Karpas-422 (cell line): Measurements from ENCODE around the gene PXN. TPM values are rescaled to one million over a fixed set of nuclear protein-coding genes. Genes with fewer than 3 reads are reported as not detected.

ENCODE experiments used
- DNase-seq: peaks from one replicate; pipeline ENCODE4 v3.0.0-alpha.2; 2015
- H2AFZ ChIP-seq: fragments of 200-600 bp; sonication (generic); 2 replicates; pipeline ENCODE4 v1.6.1; 2014; ENCODE audit warnings: antibody characterized with exemption, low read length, mixed read lengths
- H3K27ac ChIP-seq: fragments of 200-600 bp; sonication (generic); 2 replicates; pipeline ENCODE4 v1.5.1; 2014; ENCODE audit warnings: mild to moderate bottlenecking, low read length, moderate library complexity
- H3K27me3 ChIP-seq: fragments of 200-600 bp; sonication (generic); 2 replicates; pipeline ENCODE4 v1.6.1; 2014; ENCODE audit warnings: low read length, mixed read lengths
- H3K36me3 ChIP-seq: fragments of 200-600 bp; sonication (generic); 2 replicates; pipeline ENCODE4 v1.6.1; 2014; ENCODE audit warnings: low read length, mixed read lengths; ENCODE audit not compliant: insufficient read depth
- H3K4me1 ChIP-seq: fragments of 200-600 bp; sonication (generic); 2 replicates; pipeline ENCODE4 v1.6.1; 2014; ENCODE audit warnings: mild to moderate bottlenecking, low read length, mixed read lengths
- H3K4me2 ChIP-seq: fragments of 200-600 bp; sonication (generic); 2 replicates; pipeline ENCODE4 v1.6.1; 2014; ENCODE audit warnings: low read length, low read depth, mild to moderate bottlenecking; ENCODE audit not compliant: poor library complexity, severe bottlenecking
- H3K4me3 ChIP-seq: fragments of 200-600 bp; sonication (generic); 2 replicates; pipeline ENCODE4 v1.5.1; 2014; ENCODE audit warnings: mild to moderate bottlenecking, antibody characterized with exemption, low read length, mixed read lengths
- H3K79me2 ChIP-seq: fragments of 200-600 bp; sonication (generic); 2 replicates; pipeline ENCODE4 v1.6.1; 2014; ENCODE audit warnings: mild to moderate bottlenecking, low read length, mixed read lengths
- H3K9ac ChIP-seq: fragments of 200-600 bp; sonication (generic); 2 replicates; pipeline ENCODE4 v1.6.0; 2014; ENCODE audit warnings: low read length
- H3K9me2 ChIP-seq: fragments of 200-600 bp; sonication (generic), shearing (Covaris generic); replicated peaks from 2 replicates; pipeline ENCODE4 v1.6.0; 2014; ENCODE audit warnings: mild to moderate bottlenecking, low read length, moderate library complexity; ENCODE audit not compliant: insufficient read depth
- H3K9me3 ChIP-seq: fragments of 300-700, 200-600 bp; sonication (generic); 2 replicates; pipeline ENCODE4 v1.6.1; 2014; ENCODE audit warnings: low read length, mixed read lengths
- H4K20me1 ChIP-seq: fragments of 200-600 bp; sonication (generic); 2 replicates; pipeline ENCODE4 v1.6.1; 2014; ENCODE audit warnings: mild to moderate bottlenecking, antibody characterized with exemption, low read length, low read depth; ENCODE audit not compliant: insufficient read depth
- total RNA-seq: library from RNA; depleted of rRNA; stranded (reverse); fragments of >200 nt; shearing (Covaris generic); gene quantifications from 2 replicates; pipeline ENCODE4 v1.2.3, GENCODE V29; 2014; ENCODE audit warnings: low replicate concordance

Gene PXN
- total RNA-seq, 1 experiment from 2014 or later = 2.5 TPM

DNA sequence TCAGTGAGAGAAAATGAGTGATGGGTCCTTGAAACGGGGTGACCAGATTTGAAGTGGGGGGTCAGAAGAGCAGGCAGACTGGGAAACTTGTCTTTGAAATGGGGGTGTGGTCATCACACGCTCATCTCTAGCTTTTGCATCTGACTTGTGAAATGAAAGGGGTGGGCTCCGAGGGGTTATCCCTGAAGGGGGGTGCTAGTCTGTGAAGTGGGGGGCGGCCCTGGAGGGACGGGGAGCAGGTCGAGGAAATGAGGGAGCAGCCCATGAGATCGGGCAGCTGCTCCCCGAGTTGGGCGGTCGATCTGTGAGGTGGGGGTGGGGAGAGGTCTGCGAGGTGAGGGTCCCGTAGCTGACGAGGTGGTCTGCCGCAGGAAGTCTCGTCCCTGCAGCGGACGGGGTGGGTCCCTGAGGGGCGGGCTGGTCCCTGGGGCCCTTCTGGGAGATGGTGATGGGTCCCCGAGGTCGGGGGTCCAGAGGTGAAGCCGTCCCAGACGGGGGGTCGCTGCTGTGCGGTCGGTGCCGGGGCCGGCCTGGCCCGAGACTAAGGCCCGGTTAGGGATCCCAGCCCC lies 542 bp downstream of the PXN start:
- H3K36me3 ChIP-seq = no peaks in the 10 kb centered on the region
- peaks cover 11% of the 10 kb centered on the region for H4K20me1 ChIP-seq
- no peaks in the 10 kb centered on the region for H3K27me3 ChIP-seq
- peak overlapping the region; percentile 96 for H3K4me2 ChIP-seq
- no peak overlapping the region for H3K27ac ChIP-seq
- no peaks in the 10 kb centered on the region for H3K9me3 ChIP-seq
- H2AFZ ChIP-seq = peak overlapping the region; percentile 62
- H3K9me2 ChIP-seq = no peaks in the 10 kb centered on the region
- no peaks in the 10 kb centered on the region for H3K79me2 ChIP-seq
- peaks cover 15% of the 10 kb centered on the region for H3K4me1 ChIP-seq
- DNase-seq = no peak
- peak overlapping the region; percentile 79 for H3K4me3 ChIP-seq
- H3K9ac ChIP-seq = peak overlapping the region; percentile 74

DNA sequence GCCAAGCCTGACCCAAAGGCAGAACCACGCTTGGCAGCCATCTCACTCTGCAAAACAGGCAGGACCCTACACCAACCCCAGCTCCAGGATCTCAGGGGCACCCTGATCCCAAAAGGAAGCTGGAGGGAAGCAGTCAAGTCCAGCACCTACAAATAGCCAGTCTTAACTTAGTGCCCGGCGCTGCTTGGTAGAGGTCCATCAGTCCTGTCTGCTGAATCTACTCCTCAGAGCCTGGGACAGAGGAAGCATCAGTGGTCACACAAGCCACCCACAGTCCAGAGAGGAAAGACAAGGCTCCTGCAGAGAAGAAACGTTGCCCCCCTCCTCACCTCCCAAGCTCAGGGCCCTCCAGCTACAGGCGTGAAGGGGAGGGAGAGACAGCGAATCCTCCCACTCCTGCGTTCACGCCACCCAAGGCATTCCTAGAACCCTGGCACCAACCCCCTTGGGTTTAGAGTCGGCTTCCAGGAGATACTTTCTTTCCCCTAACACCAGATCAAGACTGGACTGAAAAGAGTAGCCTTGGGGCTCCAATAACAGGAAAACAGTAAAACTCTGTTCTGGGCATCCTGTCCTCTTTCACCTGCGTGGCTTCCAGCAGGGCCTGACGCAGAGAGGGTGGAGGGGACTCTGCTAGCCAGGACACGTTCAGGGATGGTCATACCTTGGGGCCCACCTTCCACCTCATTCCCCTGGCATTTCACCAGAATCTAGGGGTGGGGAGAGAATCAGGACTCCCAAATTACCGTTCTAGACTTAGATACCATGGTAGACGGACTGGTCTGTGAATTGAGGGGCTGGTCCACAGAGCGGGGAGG lies 1.2 kb downstream of the PXN start:
- no peak for DNase-seq
- H3K27me3 ChIP-seq = no peaks in the 10 kb centered on the region
- H3K9ac ChIP-seq = no peak overlapping the region
- H3K4me2 ChIP-seq = peak overlapping the region; percentile 96
- H3K4me1 ChIP-seq = peaks cover 15% of the 10 kb centered on the region
- no peaks in the 10 kb centered on the region for H3K79me2 ChIP-seq
- peaks cover 11% of the 10 kb centered on the region for H4K20me1 ChIP-seq
- no peaks in the 10 kb centered on the region for H3K9me2 ChIP-seq
- no peaks in the 10 kb centered on the region for H3K36me3 ChIP-seq
- no peak overlapping the region for H3K27ac ChIP-seq
- H2AFZ ChIP-seq = no peak overlapping the region
- no peaks in the 10 kb centered on the region for H3K9me3 ChIP-seq
- peak overlapping the region; percentile 79; the same call in 1 of the 2 replicates for H3K4me3 ChIP-seq

DNA sequence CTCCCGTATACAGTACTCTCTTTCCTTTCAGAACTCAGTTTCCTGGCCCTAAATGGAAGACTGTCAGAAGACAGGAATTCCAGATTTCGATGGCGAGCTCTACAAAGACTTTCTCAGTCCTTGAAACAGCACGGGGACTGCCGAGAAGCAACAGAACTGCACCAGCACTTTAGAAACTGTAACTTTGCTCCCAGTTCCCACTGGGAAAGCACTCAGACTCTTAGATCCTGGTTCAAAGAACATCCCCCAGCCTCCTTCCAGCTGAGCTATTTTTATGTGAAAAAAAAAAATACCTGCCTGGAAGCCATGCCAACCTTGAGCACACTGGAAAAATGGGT lies 1.8 kb downstream of the PXN start:
- Histone ChIP-seq H3K27me3 (no peaks in the 10 kb centered on the region), H3K9me2 (no peaks in the 10 kb centered on the region), H3K4me3 (no peak overlapping the region), H3K36me3 (no peaks in the 10 kb centered on the region), H3K9ac (no peak overlapping the region), H3K79me2 (no peaks in the 10 kb centered on the region), H3K27ac (no peak overlapping the region), H4K20me1 (peaks cover 11% of the 10 kb centered on the region), H3K9me3 (no peaks in the 10 kb centered on the region), H3K4me1 (peaks cover 15% of the 10 kb centered on the region), H3K4me2 (no peak overlapping the region), H2AFZ (no peak overlapping the region)
- DNase-seq = no peak

DNA sequence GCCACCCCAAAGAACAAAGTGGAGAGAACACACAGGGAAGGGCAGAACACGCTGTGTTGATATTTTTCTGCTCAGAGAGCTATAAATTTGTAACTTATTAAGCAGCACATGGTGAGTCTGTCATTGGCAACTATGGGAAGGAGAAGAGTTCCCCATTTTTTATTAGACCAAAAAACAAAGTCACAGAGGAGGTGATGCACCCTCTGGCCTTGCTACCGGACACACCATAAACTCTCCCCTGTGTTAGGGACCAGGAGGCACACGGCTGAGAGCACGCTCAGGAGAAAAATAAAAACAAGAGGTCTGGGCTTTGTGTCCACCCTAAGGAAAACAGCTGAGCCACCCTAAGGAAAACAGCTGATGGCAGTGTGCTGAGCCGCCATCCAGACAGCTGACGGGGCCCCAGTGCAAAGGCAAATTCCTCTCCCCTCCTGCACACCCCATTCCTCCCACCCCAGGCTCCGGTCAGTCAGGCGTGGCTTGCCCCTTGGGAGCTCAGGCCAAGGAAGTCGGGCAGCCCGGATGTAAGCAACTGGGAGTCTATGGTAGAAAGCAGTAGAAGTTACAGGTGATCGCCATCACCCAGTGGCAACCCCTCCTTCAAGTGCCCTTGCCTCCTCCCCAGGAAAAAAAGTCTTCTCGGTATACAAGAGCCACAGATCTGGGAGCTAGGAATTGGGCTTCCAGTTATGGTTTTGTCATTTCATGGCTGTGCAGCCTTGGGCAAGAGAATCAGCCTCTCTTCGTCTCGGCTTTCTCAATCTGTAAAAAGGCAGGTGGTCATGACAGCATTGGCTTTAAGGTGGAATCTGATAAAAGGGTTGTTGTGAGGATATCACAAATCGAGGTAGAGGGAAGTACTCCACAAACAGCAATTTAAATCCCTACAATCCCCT lies 2.4 kb downstream of the PXN start:
- H2AFZ ChIP-seq = no peak overlapping the region
- H3K4me1 ChIP-seq = peaks cover 15% of the 10 kb centered on the region
- no peaks in the 10 kb centered on the region for H3K36me3 ChIP-seq
- H3K79me2 ChIP-seq = no peaks in the 10 kb centered on the region
- no peak overlapping the region for H3K27ac ChIP-seq
- no peak overlapping the region for H3K4me3 ChIP-seq
- H3K4me2 ChIP-seq = no peak overlapping the region
- H3K9me3 ChIP-seq = no peaks in the 10 kb centered on the region
- no peak for DNase-seq
- no peaks in the 10 kb centered on the region for H3K9me2 ChIP-seq
- no peak overlapping the region for H3K9ac ChIP-seq
- H4K20me1 ChIP-seq = peaks cover 11% of the 10 kb centered on the region
- no peaks in the 10 kb centered on the region for H3K27me3 ChIP-seq

DNA sequence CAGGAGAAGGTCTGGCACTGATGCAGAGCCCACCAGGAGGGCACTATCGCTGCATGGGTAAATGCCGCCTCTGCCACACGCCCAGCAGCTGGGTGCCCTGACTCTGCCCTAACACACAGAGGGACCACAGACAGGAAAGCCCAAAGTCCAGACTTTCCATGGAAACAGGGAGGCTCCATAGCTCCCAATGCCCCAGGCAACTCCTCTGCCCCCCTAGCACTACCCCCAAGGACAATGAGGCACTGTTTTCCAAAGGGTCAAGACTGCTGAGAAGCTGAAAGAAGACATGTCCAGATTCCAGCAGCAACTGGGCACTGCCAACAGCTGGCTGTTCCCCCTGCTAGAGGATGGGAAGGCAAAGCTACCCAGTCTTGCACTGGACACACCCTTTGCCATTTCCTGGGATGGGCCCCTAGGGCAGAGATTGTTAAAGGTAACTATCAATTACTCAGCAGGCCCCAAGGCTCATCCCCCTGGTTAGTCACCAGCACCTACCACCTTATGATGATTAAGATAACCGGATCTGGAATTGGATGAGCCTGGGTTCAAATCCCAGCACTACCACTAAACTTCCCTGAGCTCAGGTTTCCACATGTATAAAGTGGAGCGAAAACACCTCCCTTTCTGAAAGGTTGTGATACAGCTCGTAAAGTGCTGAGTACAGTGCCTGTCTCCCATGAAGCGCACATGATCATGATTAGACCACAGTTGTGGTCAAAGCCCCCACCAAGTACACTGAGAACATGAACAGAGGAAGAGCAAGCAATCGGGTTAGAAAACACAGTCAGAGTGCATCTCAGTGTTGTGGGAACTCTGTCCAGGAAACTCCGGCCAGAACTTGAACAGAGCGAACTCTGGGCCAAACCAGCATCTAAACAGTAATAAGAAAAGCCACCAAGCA lies 3.3 kb downstream of the PXN start:
- H3K9ac ChIP-seq = no peak overlapping the region

DNA sequence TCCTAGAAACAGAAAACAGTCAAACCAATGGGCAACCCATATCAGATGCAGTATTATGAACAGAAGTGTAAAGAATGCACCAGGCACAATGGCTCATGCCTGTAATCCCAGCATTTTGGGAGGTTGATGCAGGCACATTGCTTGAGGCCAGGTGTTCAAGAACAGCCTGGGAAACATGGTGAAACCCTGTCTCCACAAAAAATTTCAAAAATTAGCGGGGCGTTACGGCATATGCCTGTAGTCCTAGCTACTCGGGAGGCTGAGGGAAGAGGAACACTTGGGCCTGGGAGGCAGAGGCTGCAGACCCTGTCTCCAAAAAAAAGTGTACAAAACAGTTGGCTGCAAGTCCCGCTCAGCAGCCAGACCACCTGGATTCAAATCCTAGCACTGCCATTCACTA lies 4.9 kb downstream of the PXN start:
- H3K9me2 ChIP-seq = no peaks in the 10 kb centered on the region
- no peak for DNase-seq
- no peaks in the 10 kb centered on the region for H3K27me3 ChIP-seq
- H4K20me1 ChIP-seq = peaks cover 11% of the 10 kb centered on the region
- no peak overlapping the region for H3K27ac ChIP-seq
- peaks cover 10% of the 10 kb centered on the region for H3K4me1 ChIP-seq
- no peaks in the 10 kb centered on the region for H3K79me2 ChIP-seq
- no peaks in the 10 kb centered on the region for H3K9me3 ChIP-seq
- H3K36me3 ChIP-seq = no peaks in the 10 kb centered on the region
- H3K4me2 ChIP-seq = no peak overlapping the region
- H3K4me3 ChIP-seq = no peak overlapping the region
- H3K9ac ChIP-seq = no peak overlapping the region
- H2AFZ ChIP-seq = no peak overlapping the region

More for the DNA sequence above, 3.3 kb downstream of the PXN start:
- Histone ChIP-seq H3K9me2 (no peaks in the 10 kb centered on the region), H2AFZ (no peak overlapping the region), H3K4me2 (no peak overlapping the region), H3K79me2 (no peaks in the 10 kb centered on the region), H3K9me3 (no peaks in the 10 kb centered on the region), H3K27me3 (no peaks in the 10 kb centered on the region), H4K20me1 (peaks cover 11% of the 10 kb centered on the region), H3K27ac (no peak overlapping the region), H3K36me3 (no peaks in the 10 kb centered on the region), H3K4me1 (peaks cover 15% of the 10 kb centered on the region), H3K4me3 (no peak overlapping the region)
- no peak for DNase-seq

DNA sequence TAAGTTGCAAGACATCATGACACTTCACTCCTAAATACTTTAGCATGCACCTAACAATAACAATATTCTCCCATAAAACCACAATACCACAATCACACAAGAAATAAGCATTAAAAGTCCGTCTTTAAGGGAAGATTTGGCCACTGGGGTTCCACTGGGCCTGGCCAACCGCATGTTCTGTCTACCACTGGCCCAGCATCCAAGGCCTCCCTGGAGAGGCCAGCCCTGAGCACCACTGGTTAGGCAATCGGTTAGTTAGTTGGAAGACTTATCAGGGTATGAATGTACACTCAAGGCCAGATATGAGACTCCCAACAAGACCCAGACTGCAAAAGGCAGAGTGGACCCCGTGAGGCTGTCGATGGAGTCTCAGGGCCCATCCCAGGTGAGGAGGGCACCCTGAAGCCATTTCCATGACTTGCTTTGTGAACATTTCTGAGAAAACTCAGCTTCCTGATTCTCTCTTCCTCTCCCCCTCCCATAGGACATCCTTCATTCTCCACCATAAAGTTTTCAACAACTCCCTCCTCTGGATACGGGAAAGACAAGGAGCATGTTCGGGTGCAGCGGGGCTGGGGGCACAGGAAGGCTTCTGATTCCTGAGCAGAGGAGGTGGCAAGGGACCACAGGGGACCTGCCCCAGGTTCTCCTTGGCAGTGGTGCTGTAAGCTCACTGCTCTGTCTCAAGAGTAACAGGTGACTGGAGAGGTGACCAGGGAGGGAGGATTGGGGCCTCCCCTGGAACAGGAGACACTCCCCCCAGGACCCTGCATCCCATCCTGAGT lies 5.9 kb downstream of the PXN start:
- Histone ChIP-seq H3K9me3 (no peaks in the 10 kb centered on the region), H3K4me2 (no peak overlapping the region), H3K4me3 (no peak overlapping the region), H2AFZ (no peak overlapping the region), H3K27ac (no peak overlapping the region), H3K27me3 (no peaks in the 10 kb centered on the region), H3K36me3 (no peaks in the 10 kb centered on the region), H3K9ac (no peak overlapping the region), H3K9me2 (no peaks in the 10 kb centered on the region), H3K4me1 (peaks cover 3% of the 10 kb centered on the region), H3K79me2 (no peaks in the 10 kb centered on the region), H4K20me1 (peaks cover 7% of the 10 kb centered on the region)
- DNase-seq = no peak
